SK-N-SH (cell line): ENCODE results near the gene NPRL2.

ENCODE experiments used
- EP300 ChIP-seq, 2 experiments: IDR thresholded peaks; 2 replicates each; pipeline versions ENCODE4 v1.4.0 to v1.6.1; 2012; ENCODE audit warnings: borderline replicate concordance in 1 of 2, low read depth in 1 of 2, low read length in 1 of 2
- MXI1 ChIP-seq: IDR thresholded peaks from 2 replicates; pipeline ENCODE4 v1.6.1; 2012; ENCODE audit warnings: mild to moderate bottlenecking, low read depth, low read length, improper control_type of control experiment
- POLR2AphosphoS5 ChIP-seq: IDR thresholded peaks from 2 replicates; pipeline ENCODE4 v1.6.1; 2012; ENCODE audit warnings: low read depth, low read length
- RAD21 ChIP-seq: IDR thresholded peaks from 2 replicates; pipeline ENCODE4 v1.6.1; 2012; ENCODE audit warnings: mild to moderate bottlenecking, low read length
- RCOR1 ChIP-seq: fragments of 150-350 bp; IDR thresholded peaks from 2 replicates; pipeline ENCODE4 v1.6.1; 2017; ENCODE audit warnings: antibody characterized with exemption, low read length
- RXRA ChIP-seq: IDR thresholded peaks from 2 replicates; pipeline ENCODE4 v1.4.0; 2012; ENCODE audit warnings: low read depth, mild to moderate bottlenecking, borderline replicate concordance
- TCF12 ChIP-seq: IDR thresholded peaks from 2 replicates; pipeline ENCODE4 v1.4.0; 2012
- YY1 ChIP-seq: IDR thresholded peaks from 2 replicates; pipeline ENCODE4 v1.4.0; 2012; ENCODE audit warnings: low read depth, mild to moderate bottlenecking
- TF ChIP-seq, protein P1 (sequence below): fragments of 200-600 bp; sonication (generic); IDR thresholded peaks from 2 replicates; pipeline ENCODE4 v1.6.1; 2017; ENCODE audit warnings: antibody characterized with exemption, mild to moderate bottlenecking, moderate library complexity
- TF ChIP-seq, protein P2 (sequence below): fragments of 150-350 bp; IDR thresholded peaks from 2 replicates; pipeline ENCODE4 v1.6.1; 2016; ENCODE audit warnings: mild to moderate bottlenecking, low read depth, low read length
- TF ChIP-seq, protein P3 (sequence below): IDR thresholded peaks from 2 replicates; pipeline ENCODE4 v1.4.0; 2012; ENCODE audit warnings: low read depth
- TF ChIP-seq, protein P4 (sequence below): IDR thresholded peaks from 2 replicates; pipeline ENCODE4 v1.6.1; 2012; ENCODE audit warnings: mild to moderate bottlenecking, low read depth, low read length, moderate library complexity
- TF ChIP-seq, protein P5 (sequence below): IDR thresholded peaks from 2 replicates; pipeline ENCODE4 v1.4.0; 2012; ENCODE audit warnings: low read depth, borderline replicate concordance

DNA sequence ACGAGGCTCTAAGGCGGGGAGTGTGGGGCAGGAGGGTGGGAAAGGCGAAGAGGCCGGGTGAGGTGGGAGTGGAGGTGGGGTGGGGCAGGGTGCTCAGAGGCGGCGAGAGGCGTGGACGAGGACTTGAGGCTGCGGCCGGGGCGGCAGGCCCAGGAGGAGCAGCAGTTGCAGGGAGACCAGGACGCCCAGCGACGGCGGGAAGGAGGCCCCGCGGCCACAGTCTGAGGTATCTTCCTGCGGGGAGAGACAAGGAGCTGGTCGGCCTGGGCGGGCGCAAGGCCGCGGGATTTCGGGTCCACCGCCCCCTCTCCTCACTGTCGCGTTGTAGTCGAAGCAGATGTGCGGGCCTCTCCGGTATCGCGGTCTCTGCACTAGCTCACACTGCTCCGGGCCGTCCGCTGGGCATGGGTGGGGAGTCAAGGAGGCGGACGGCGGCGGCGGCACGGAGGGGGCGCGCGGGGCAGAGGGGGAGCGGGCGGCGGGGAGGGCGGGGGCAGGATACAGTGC lies 14.1 kb upstream of the NPRL2 start:
- TF ChIP-seq, protein P1, sequence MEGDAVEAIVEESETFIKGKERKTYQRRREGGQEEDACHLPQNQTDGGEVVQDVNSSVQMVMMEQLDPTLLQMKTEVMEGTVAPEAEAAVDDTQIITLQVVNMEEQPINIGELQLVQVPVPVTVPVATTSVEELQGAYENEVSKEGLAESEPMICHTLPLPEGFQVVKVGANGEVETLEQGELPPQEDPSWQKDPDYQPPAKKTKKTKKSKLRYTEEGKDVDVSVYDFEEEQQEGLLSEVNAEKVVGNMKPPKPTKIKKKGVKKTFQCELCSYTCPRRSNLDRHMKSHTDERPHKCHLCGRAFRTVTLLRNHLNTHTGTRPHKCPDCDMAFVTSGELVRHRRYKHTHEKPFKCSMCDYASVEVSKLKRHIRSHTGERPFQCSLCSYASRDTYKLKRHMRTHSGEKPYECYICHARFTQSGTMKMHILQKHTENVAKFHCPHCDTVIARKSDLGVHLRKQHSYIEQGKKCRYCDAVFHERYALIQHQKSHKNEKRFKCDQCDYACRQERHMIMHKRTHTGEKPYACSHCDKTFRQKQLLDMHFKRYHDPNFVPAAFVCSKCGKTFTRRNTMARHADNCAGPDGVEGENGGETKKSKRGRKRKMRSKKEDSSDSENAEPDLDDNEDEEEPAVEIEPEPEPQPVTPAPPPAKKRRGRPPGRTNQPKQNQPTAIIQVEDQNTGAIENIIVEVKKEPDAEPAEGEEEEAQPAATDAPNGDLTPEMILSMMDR, result no peak
- no peak for TF ChIP-seq TCF12
- no peak for TF ChIP-seq YY1
- no peak for TF ChIP-seq EP300 (IDR thresholded peaks at IDR 0.05; ENCODE audit: borderline replicate concordance in 1 of 2, low read depth in 1 of 2, low read length in 1 of 2)
- TF ChIP-seq, protein P2, sequence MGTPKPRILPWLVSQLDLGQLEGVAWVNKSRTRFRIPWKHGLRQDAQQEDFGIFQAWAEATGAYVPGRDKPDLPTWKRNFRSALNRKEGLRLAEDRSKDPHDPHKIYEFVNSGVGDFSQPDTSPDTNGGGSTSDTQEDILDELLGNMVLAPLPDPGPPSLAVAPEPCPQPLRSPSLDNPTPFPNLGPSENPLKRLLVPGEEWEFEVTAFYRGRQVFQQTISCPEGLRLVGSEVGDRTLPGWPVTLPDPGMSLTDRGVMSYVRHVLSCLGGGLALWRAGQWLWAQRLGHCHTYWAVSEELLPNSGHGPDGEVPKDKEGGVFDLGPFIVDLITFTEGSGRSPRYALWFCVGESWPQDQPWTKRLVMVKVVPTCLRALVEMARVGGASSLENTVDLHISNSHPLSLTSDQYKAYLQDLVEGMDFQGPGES, result no peak
- TF ChIP-seq RCOR1, result no peak
- TF ChIP-seq, protein P3, sequence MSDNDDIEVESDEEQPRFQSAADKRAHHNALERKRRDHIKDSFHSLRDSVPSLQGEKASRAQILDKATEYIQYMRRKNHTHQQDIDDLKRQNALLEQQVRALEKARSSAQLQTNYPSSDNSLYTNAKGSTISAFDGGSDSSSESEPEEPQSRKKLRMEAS, result no peak
- TF ChIP-seq MXI1, result no peak
- TF ChIP-seq, protein P4, sequence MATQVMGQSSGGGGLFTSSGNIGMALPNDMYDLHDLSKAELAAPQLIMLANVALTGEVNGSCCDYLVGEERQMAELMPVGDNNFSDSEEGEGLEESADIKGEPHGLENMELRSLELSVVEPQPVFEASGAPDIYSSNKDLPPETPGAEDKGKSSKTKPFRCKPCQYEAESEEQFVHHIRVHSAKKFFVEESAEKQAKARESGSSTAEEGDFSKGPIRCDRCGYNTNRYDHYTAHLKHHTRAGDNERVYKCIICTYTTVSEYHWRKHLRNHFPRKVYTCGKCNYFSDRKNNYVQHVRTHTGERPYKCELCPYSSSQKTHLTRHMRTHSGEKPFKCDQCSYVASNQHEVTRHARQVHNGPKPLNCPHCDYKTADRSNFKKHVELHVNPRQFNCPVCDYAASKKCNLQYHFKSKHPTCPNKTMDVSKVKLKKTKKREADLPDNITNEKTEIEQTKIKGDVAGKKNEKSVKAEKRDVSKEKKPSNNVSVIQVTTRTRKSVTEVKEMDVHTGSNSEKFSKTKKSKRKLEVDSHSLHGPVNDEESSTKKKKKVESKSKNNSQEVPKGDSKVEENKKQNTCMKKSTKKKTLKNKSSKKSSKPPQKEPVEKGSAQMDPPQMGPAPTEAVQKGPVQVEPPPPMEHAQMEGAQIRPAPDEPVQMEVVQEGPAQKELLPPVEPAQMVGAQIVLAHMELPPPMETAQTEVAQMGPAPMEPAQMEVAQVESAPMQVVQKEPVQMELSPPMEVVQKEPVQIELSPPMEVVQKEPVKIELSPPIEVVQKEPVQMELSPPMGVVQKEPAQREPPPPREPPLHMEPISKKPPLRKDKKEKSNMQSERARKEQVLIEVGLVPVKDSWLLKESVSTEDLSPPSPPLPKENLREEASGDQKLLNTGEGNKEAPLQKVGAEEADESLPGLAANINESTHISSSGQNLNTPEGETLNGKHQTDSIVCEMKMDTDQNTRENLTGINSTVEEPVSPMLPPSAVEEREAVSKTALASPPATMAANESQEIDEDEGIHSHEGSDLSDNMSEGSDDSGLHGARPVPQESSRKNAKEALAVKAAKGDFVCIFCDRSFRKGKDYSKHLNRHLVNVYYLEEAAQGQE, result no peak
- TF ChIP-seq POLR2AphosphoS5, result no peak
- no peak for TF ChIP-seq RAD21
- no peak for TF ChIP-seq RXRA
- TF ChIP-seq, protein P5, sequence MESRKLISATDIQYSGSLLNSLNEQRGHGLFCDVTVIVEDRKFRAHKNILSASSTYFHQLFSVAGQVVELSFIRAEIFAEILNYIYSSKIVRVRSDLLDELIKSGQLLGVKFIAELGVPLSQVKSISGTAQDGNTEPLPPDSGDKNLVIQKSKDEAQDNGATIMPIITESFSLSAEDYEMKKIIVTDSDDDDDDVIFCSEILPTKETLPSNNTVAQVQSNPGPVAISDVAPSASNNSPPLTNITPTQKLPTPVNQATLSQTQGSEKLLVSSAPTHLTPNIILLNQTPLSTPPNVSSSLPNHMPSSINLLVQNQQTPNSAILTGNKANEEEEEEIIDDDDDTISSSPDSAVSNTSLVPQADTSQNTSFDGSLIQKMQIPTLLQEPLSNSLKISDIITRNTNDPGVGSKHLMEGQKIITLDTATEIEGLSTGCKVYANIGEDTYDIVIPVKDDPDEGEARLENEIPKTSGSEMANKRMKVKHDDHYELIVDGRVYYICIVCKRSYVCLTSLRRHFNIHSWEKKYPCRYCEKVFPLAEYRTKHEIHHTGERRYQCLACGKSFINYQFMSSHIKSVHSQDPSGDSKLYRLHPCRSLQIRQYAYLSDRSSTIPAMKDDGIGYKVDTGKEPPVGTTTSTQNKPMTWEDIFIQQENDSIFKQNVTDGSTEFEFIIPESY, result no peak
